ENCODE measurements around the gene PLPPR1. TPM values are rescaled to one million over a fixed set of nuclear protein-coding genes. Genes with fewer than 3 reads are reported as not detected.

The PLPPR1 gene
- polyA plus RNA-seq, 1 donor from 2014 or later = 157 TPM

GRCh38 chr9:100999906-101000544 is 28.5 kb upstream of the PLPPR1 start:
- H3K79me2 ChIP-seq (replicated peaks; ENCODE audit: insufficient read depth, low read length) = no peaks in the 10 kb centered on the region
- no peak overlapping the region for H3K27ac ChIP-seq (ENCODE audit: low read length)
- no peaks in the 10 kb centered on the region for H3F3A ChIP-seq (ENCODE audit: insufficient read depth, low read length, poor library complexity, severe bottlenecking)
- H3K9me2 ChIP-seq (ENCODE audit: insufficient read depth, low read length) = no peaks in the 10 kb centered on the region
- TF ChIP-seq EZH2 (IDR thresholded peaks at IDR 0.05; ENCODE audit: borderline replicate concordance, insufficient read depth, low read length, poor library complexity, severe bottlenecking) = no peak
- TF ChIP-seq MXI1 (conservative IDR thresholded peaks at IDR 0.05; ENCODE audit: poor library complexity, severe bottlenecking) = no peak
- no peak for TF ChIP-seq EP300 (conservative IDR thresholded peaks at IDR 0.05; ENCODE audit: poor library complexity, severe bottlenecking)
- TF ChIP-seq RAD21 (conservative IDR thresholded peaks at IDR 0.05) = no peak
- no peak for TF ChIP-seq CTCF (IDR thresholded peaks at IDR 0.05; ENCODE audit: poor library complexity, severe bottlenecking)
- TF ChIP-seq POLR2AphosphoS5 (IDR thresholded peaks at IDR 0.05) = no peak
- no peak for TF ChIP-seq TAF1 (IDR thresholded peaks at IDR 0.05; ENCODE audit: low read depth)
- no peak for TF ChIP-seq SMC3 (conservative IDR thresholded peaks at IDR 0.05; ENCODE audit: poor library complexity)
- no peak for TF ChIP-seq REST (IDR thresholded peaks at IDR 0.05; ENCODE audit: borderline replicate concordance)
- H3K9me3 ChIP-seq (ENCODE audit: low read length) = no peaks in the 10 kb centered on the region
- no peaks in the 10 kb centered on the region for H4K20me1 ChIP-seq (ENCODE audit: insufficient read depth)
- H2AFZ ChIP-seq (ENCODE audit: low read depth, low read length) = no peak overlapping the region
- no peak overlapping the region for H3K4me2 ChIP-seq (ENCODE audit: low read length)
- no peak overlapping the region for H3K9ac ChIP-seq (ENCODE audit: low read length)
- no peaks in the 10 kb centered on the region for H3K36me3 ChIP-seq (ENCODE audit: insufficient read depth, low read length)
- no peaks in the 10 kb centered on the region for H3K27me3 ChIP-seq (ENCODE audit: insufficient read depth, low read depth, low read length)
- H3K4me3 ChIP-seq (ENCODE audit: low read length) = no peak overlapping the region

GRCh38 chr9:101005246-101005645 is 23.3 kb upstream of the PLPPR1 start:
- Histone ChIP-seq H3K4me2 (ENCODE audit: low read length) (no peak overlapping the region), H4K20me1 (ENCODE audit: insufficient read depth) (no peaks in the 10 kb centered on the region), H3K79me2 (replicated peaks; ENCODE audit: insufficient read depth, low read length) (no peaks in the 10 kb centered on the region), H3K9me2 (ENCODE audit: insufficient read depth, low read length) (no peaks in the 10 kb centered on the region), H2AFZ (ENCODE audit: low read depth, low read length) (no peak overlapping the region), H3K27ac (ENCODE audit: low read length) (no peak overlapping the region), H3K27me3 (ENCODE audit: insufficient read depth, low read depth, low read length) (no peaks in the 10 kb centered on the region), H3K36me3 (ENCODE audit: insufficient read depth, low read length) (no peaks in the 10 kb centered on the region), H3K9me3 (ENCODE audit: low read length) (no peaks in the 10 kb centered on the region), H3K9ac (ENCODE audit: low read length) (no peak overlapping the region), H3K4me3 (ENCODE audit: low read length) (no peak overlapping the region), H3F3A (ENCODE audit: insufficient read depth, low read length, poor library complexity, severe bottlenecking) (no peaks in the 10 kb centered on the region)
- TF ChIP-seq TAF1 (IDR thresholded peaks at IDR 0.05; ENCODE audit: low read depth) (no peak), EZH2 (IDR thresholded peaks at IDR 0.05; ENCODE audit: borderline replicate concordance, insufficient read depth, low read length, poor library complexity, severe bottlenecking) (no peak), RAD21 (conservative IDR thresholded peaks at IDR 0.05) (no peak), REST (IDR thresholded peaks at IDR 0.05; ENCODE audit: borderline replicate concordance) (no peak), SMC3 (conservative IDR thresholded peaks at IDR 0.05; ENCODE audit: poor library complexity) (no peak), POLR2AphosphoS5 (IDR thresholded peaks at IDR 0.05) (no peak), MXI1 (conservative IDR thresholded peaks at IDR 0.05; ENCODE audit: poor library complexity, severe bottlenecking) (no peak)

All from neural cell (in vitro differentiated cells).